Caco-2 (cell line): ENCODE results near the gene SLC7A11. TPM values are rescaled to one million over a fixed set of nuclear protein-coding genes. Genes with fewer than 3 reads are reported as not detected.

ENCODE experiments used
- BruUV-seq: library from RNA; stranded (reverse); fragments of 400-500 nt; replicated peaks from 2 replicates; lab custom pipeline; 2021; lab: Mats Ljungman, UMichigan
- CTCF ChIA-PET: fragments of 300-600 bp; sonication (Branson Sonifier 250); formaldehyde crosslinking; loops from one replicate; lab custom pipeline; 2022; ENCODE audit warnings: antibody characterized with exemption; lab: Charles Lee
- POLR2A ChIA-PET: fragments of 300-600 bp; sonication (Branson Sonifier 250); formaldehyde crosslinking; loops from one replicate; lab custom pipeline; 2022; ENCODE audit warnings: antibody characterized with exemption; lab: Charles Lee
- DNase-seq, 2 experiments: peaks; one replicate each; pipeline versions ENCODE4 v3.0.0 to v3.0.0-alpha.2; 2020 to 2022
- H3K27me3 ChIP-seq: replicated peaks from 2 replicates; pipeline ENCODE4 v1.6.0; 2011; ENCODE audit warnings: low read length; ENCODE audit not compliant: control insufficient read depth, insufficient read depth
- H3K36me3 ChIP-seq: 2 replicates; pipeline ENCODE4 v1.5.1; 2011; ENCODE audit warnings: low read length; ENCODE audit not compliant: control insufficient read depth, insufficient read depth
- H3K4me1 ChIP-seq: fragments of 250-450 bp; sonication (Bioruptor Pico); 2 replicates; pipeline ENCODE4 v1.5.1; 2020; ENCODE audit warnings: mild to moderate bottlenecking
- H3K4me3 ChIP-seq: 2 replicates; pipeline ENCODE4 v1.5.1; 2011; ENCODE audit warnings: low read depth, mild to moderate bottlenecking, control low read depth, low read length
- H3K9me3 ChIP-seq: fragments of 250-450 bp; sonication (Bioruptor Pico); 2 replicates; pipeline ENCODE4 v1.5.1; 2020; ENCODE audit warnings: mild to moderate bottlenecking, moderate library complexity
- H3K27ac Mint-ChIP-seq: one replicate; pipeline ENCODE4 v1.8.0; 2022; ENCODE audit warnings: mixed read lengths; ENCODE audit not compliant: unreplicated experiment
- H3K27me3 Mint-ChIP-seq: one replicate; pipeline ENCODE4 v1.8.0; 2022; ENCODE audit warnings: mixed read lengths; ENCODE audit not compliant: insufficient read depth, unreplicated experiment
- H3K36me3 Mint-ChIP-seq: one replicate; pipeline ENCODE4 v1.8.0; 2022; ENCODE audit warnings: mild to moderate bottlenecking, mixed read lengths; ENCODE audit not compliant: insufficient read depth, unreplicated experiment
- H3K4me1 Mint-ChIP-seq: one replicate; pipeline ENCODE4 v1.8.0; 2022; ENCODE audit warnings: low read depth, mixed read lengths; ENCODE audit not compliant: unreplicated experiment
- H3K4me3 Mint-ChIP-seq: one replicate; pipeline ENCODE4 v1.8.0; 2022; ENCODE audit warnings: mild to moderate bottlenecking, moderate library complexity, mixed read lengths; ENCODE audit not compliant: unreplicated experiment
- H3K9me3 Mint-ChIP-seq: one replicate; pipeline ENCODE4 v1.8.0; 2022; ENCODE audit warnings: mixed read lengths; ENCODE audit not compliant: unreplicated experiment
- CTCF ChIP-seq, 2 experiments: fragments of 200-600 bp in 1 of 2; IDR thresholded peaks; 1 replicate in 1 of 2; 2 replicates in 1 of 2; pipeline versions ENCODE4 v1.5.1 to v1.8.0; 2011 to 2022; ENCODE audit warnings: antibody characterized with exemption in 1 of 2, control low read depth in 1 of 2, inconsistent platforms in 1 of 2, low read depth in 1 of 2, low read length in 1 of 2, mild to moderate bottlenecking in 1 of 2, moderate library complexity in 1 of 2; ENCODE audit not compliant: insufficient read depth in 1 of 2, severe bottlenecking in 1 of 2, unreplicated experiment in 1 of 2
- intact Hi-C: fragments of 100-400 bp; cut with micrococcal nuclease; formaldehyde crosslinking; loops from one replicate; pipeline ENCODE4 v1.10.0; 2022; ENCODE audit not compliant: unreplicated experiment
- total RNA-seq: library from RNA; stranded (reverse); gene quantifications from 2 replicates; pipeline ENCODE4 v1.2.3, GENCODE V29; 2022

SLC7A11 gene
- total RNA-seq, 1 experiment from 2014 or later, result 41.1 TPM

DNA sequence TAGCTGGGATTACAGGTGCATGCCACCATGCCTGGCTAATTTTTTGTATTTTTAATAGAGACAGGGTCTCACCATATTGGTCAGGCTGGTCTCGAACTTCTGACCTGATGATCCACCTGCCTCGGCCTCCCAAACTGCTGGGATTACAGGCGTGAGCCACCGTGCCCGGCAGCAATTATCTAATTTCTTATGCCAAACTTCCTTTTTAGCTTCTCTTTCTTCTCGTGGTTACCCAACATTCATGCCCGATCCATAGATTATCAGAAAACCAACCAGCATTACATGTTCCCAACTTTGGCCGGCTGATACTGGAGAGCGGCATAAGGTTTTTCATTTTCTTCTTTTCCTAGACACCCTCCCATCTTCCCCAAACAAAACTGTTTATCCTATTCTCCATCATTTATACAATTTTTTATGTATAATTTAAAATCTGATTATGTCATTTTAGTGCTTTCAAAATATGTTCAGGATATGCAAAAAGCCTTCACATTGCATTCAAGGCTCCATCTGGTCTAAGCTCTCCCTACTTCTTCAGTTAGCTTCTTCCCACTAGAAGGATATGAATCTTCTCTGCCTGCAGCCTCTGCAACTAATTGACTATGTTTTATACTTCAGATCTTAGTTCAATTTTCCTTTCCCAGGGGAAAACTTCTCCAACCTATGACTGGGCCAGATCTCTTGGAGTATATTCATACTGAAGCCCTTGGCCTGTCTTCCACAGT lies 8.7 kb downstream of the SLC7A11 start:
- DNase-seq, result no peak
- no peak for TF ChIP-seq CTCF (IDR thresholded peaks at IDR 0.05; ENCODE audit: insufficient read depth in 1 of 2, low read depth in 1 of 2, low read length in 1 of 2, severe bottlenecking in 1 of 2, unreplicated experiment in 1 of 2)
- Histone ChIP-seq H3K27me3 (no peaks in the 10 kb centered on the region), H3K36me3 (no peaks in the 10 kb centered on the region), H3K4me1 (peaks cover 4% of the 10 kb centered on the region; the same call in 1 of the 2 replicates), H3K9me3 (no peaks in the 10 kb centered on the region), H3K4me3 (no peak overlapping the region)
- H3K9me3 Mint-ChIP-seq, result no peaks in the 10 kb centered on the region
- ChIA-PET CTCF (no interaction called here), POLR2A (no interaction called here)
- BruUV-seq, result no TSS peak
- H3K4me3 Mint-ChIP-seq, result no peak overlapping the region
- no peaks in the 10 kb centered on the region for H3K27me3 Mint-ChIP-seq
- H3K36me3 Mint-ChIP-seq, result peaks cover 71% of the 10 kb centered on the region
- peaks cover 6% of the 10 kb centered on the region for H3K4me1 Mint-ChIP-seq
- intact Hi-C loops, result no loop called here
- H3K27ac Mint-ChIP-seq, result no peak overlapping the region

- H3K9me3 ChIP-seq, result no peaks in the 10 kb centered on the region
- ChIA-PET CTCF (no interaction called here), POLR2A (no interaction called here)
- Mint-ChIP-seq H3K4me3 (no peak overlapping the region), H3K4me1 (peaks cover 6% of the 10 kb centered on the region), H3K9me3 (no peaks in the 10 kb centered on the region), H3K36me3 (peaks cover 77% of the 10 kb centered on the region), H3K27me3 (no peaks in the 10 kb centered on the region), H3K27ac (no peak overlapping the region)
- no peaks in the 10 kb centered on the region for H3K36me3 ChIP-seq
- intact Hi-C loops, result no loop called here
- H3K27me3 ChIP-seq, result no peaks in the 10 kb centered on the region
- H3K4me3 ChIP-seq, result no peak overlapping the region
- peaks cover 4% of the 10 kb centered on the region; the same call in 1 of the 2 replicates for H3K4me1 ChIP-seq
- TF ChIP-seq CTCF (IDR thresholded peaks at IDR 0.05; ENCODE audit: insufficient read depth in 1 of 2, low read depth in 1 of 2, low read length in 1 of 2, severe bottlenecking in 1 of 2, unreplicated experiment in 1 of 2), result no peak
- BruUV-seq, result no TSS peak
- DNase-seq, result no peak
These were observed 9.8 kb downstream of the SLC7A11 start for GRCh38 chr4:138232364-138232763.

DNA sequence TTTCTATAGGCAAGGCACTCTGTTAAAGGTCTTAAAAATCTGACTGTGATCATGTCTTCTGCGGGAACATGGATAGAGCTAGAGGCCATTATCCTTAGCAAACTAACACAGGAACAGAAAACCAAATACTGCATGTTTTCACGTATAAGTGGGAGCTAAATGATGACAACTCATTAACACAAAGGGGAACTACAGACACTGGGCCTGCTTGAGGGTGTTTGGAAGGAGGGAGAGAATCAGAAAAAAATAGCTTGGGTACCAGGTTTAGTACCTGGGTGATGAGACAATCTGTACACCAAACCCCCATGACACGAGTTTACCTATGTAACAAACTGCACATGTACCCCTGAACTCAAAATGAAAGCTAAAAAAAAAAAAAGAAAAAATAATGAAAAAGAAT lies 12.1 kb downstream of the SLC7A11 start:
- H3K36me3 Mint-ChIP-seq, result peaks cover 70% of the 10 kb centered on the region
- ChIA-PET POLR2A (no interaction called here), CTCF (no interaction called here)
- no peak for DNase-seq
- no peaks in the 10 kb centered on the region for H3K9me3 Mint-ChIP-seq
- no peaks in the 10 kb centered on the region for H3K36me3 ChIP-seq
- no peaks in the 10 kb centered on the region for H3K27me3 Mint-ChIP-seq
- no peak overlapping the region for H3K27ac Mint-ChIP-seq
- no TSS peak for BruUV-seq
- no peaks in the 10 kb centered on the region for H3K9me3 ChIP-seq
- H3K4me3 ChIP-seq, result no peak overlapping the region
- TF ChIP-seq CTCF (IDR thresholded peaks at IDR 0.05; ENCODE audit: insufficient read depth in 1 of 2, low read depth in 1 of 2, low read length in 1 of 2, severe bottlenecking in 1 of 2, unreplicated experiment in 1 of 2), result no peak
- intact Hi-C loops, result no loop called here
- no peaks in the 10 kb centered on the region for H3K4me1 ChIP-seq
- H3K4me3 Mint-ChIP-seq, result no peak overlapping the region
- H3K4me1 Mint-ChIP-seq, result peaks cover 6% of the 10 kb centered on the region
- H3K27me3 ChIP-seq, result no peaks in the 10 kb centered on the region
